ENCODE data around the gene EPHB3.

- TF ChIP-seq CTCF (IDR thresholded peaks at IDR 0.05) (no peak), POLR2A (IDR thresholded peaks at IDR 0.05) (no peak)
Observed at GRCh38 chr3:184629555-184630160, 68.1 kb downstream of the EPHB3 start.
